Spleen (tissue), 7 donors: Measurements from ENCODE around the gene RNPEPL1.

Experiments used
- CTCF ChIP-seq, 11 experiments: fragments of 200-600 bp in 7 of 11; fragments of 450-650 bp in 4 of 11; sonication (generic) in 4 of 11; IDR thresholded peaks in 8 of 11; conservative IDR thresholded peaks in 3 of 11; 1 replicate in 7 of 11; 2 replicates in 4 of 11; pipeline versions ENCODE4 v1.4.0 to v1.8.0; 2016 to 2021; ENCODE audit warnings: antibody characterized with exemption in 11 of 11, inconsistent platforms in 4 of 11, mild to moderate bottlenecking in 1 of 11
- POLR2A ChIP-seq, 3 donors: fragments of 450-650 bp; IDR thresholded peaks; one replicate each; pipeline ENCODE4 v1.5.1; 2017; ENCODE audit warnings: antibody characterized with exemption in 3 of 3, mild to moderate bottlenecking in 1 of 3
- donor health status: DM: no; HTN: no; CAD: no; lungs with moderate emphysema.
- donor health status: DM: no; HTN: no; CAD: no.
- donor health status: DM: no; HTN: no; CAD: no.

GRCh38 chr2:240531038-240531437, 37.2 kb upstream of the RNPEPL1 start:
- TF ChIP-seq POLR2A (IDR thresholded peaks at IDR 0.05) (no peak), CTCF (IDR thresholded peaks at IDR 0.05 in 8 of 11, conservative IDR thresholded peaks at IDR 0.05 in 3 of 11) (no peak)
